ENCODE data around the gene MRM2.

MRM2 gene

DNA sequence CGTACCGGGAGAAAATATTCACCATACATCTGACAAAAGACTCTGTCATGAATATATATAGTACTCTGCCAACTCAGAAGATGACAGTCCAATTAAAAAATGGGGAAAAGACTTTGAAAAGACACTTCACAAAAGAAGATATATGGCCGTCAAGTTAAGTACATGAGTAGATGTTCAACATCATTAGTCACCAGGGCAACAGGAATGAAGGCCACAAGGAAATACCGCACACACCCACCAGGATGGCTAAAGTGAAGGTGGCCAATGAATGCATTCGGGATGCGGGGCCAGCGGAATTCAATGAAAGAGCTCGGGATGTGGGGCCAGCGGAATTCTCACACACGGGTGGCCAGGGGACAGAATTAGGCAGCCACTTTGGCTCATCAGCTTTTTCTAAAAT is 51.5 kb downstream of the MRM2 start:
- Histone ChIP-seq H3K27ac (ENCODE audit: insufficient read depth, low read depth, low read length, poor library complexity, severe bottlenecking) (no peak overlapping the region), H3K4me3 (ENCODE audit: insufficient read depth, low read depth, low read length) (no peak overlapping the region), H3K9me3 (ENCODE audit: control insufficient read depth, low read length) (no peaks in the 10 kb centered on the region), H3K4me1 (ENCODE audit: control insufficient read depth, insufficient read depth, low read length) (peaks cover 5% of the 10 kb centered on the region), H3K27me3 (ENCODE audit: control insufficient read depth, insufficient read depth, low read length, poor library complexity, severe bottlenecking) (no peaks in the 10 kb centered on the region), H3K36me3 (ENCODE audit: control insufficient read depth, insufficient read depth, low read length) (peaks cover 3% of the 10 kb centered on the region)
- 90 to 96% methylated on average over 8 to 10 of the region's 10 CpGs for WGBS, 2 experiments

GRCh38 chr7:2186166-2186565 is 55.8 kb downstream of the MRM2 start:
- H3K27me3 ChIP-seq (ENCODE audit: control insufficient read depth, insufficient read depth, low read length, poor library complexity, severe bottlenecking), result no peaks in the 10 kb centered on the region
- H3K4me3 ChIP-seq (ENCODE audit: insufficient read depth, low read depth, low read length), result no peak overlapping the region
- 91 to 93% methylated on average over 4 of the region's 4 CpGs for WGBS, 2 experiments
- H3K27ac ChIP-seq (ENCODE audit: insufficient read depth, low read depth, low read length, poor library complexity, severe bottlenecking), result no peak overlapping the region
- H3K36me3 ChIP-seq (ENCODE audit: control insufficient read depth, insufficient read depth, low read length), result no peaks in the 10 kb centered on the region
- no peaks in the 10 kb centered on the region for H3K9me3 ChIP-seq (ENCODE audit: control insufficient read depth, low read length)
- H3K4me1 ChIP-seq (ENCODE audit: control insufficient read depth, insufficient read depth, low read length), result no peaks in the 10 kb centered on the region

DNA sequence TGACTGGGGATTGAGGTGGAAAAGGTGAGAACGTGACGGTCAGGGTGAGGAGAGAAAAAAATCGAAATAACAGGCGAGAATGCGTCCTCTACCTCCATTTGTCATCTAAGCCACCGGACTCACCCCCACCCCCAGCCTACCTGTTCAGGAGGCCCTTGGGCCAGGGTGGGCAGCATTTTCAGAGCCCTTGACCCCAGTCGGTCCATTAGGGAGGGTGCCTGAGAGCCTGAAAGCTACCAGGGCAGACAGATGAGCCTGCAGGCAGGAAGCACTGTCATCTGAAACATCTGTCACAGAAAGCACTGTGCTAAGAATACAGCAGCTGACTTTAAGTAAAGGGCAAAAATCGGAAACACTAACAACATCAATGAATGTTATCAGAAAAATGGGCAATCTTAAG is 56.3 kb downstream of the MRM2 start:
- Histone ChIP-seq H3K27ac (ENCODE audit: insufficient read depth, low read depth, low read length, poor library complexity, severe bottlenecking) (no peak overlapping the region), H3K27me3 (ENCODE audit: control insufficient read depth, insufficient read depth, low read length, poor library complexity, severe bottlenecking) (no peaks in the 10 kb centered on the region)
- 94 to 95% methylated on average over 8 of the region's 8 CpGs for WGBS, 2 experiments

More for the DNA sequence above, 56.3 kb downstream of the MRM2 start:
- Histone ChIP-seq H3K36me3 (ENCODE audit: control insufficient read depth, insufficient read depth, low read length) (no peaks in the 10 kb centered on the region), H3K9me3 (ENCODE audit: control insufficient read depth, low read length) (no peaks in the 10 kb centered on the region), H3K4me1 (ENCODE audit: control insufficient read depth, insufficient read depth, low read length) (no peaks in the 10 kb centered on the region), H3K4me3 (ENCODE audit: insufficient read depth, low read depth, low read length) (no peak overlapping the region)
